Activated CD4-positive, alpha-beta memory T cell treated with anti-CD3 and anti-CD28 coated beads for 36 hours (primary cell): Measurements from ENCODE around the gene THSD8. TPM values are rescaled to one million over a fixed set of nuclear protein-coding genes. Genes with fewer than 3 reads are reported as not detected.

Source experiments
- CTCF ChIA-PET: fragments of 350-600 bp; sonication (Branson Sonifier 250); formaldehyde crosslinking; loops from one replicate; lab custom pipeline; 2021; ENCODE audit warnings: antibody characterized with exemption, inconsistent platforms; lab: Charles Lee
- POLR2A ChIA-PET: fragments of 350-600 bp; sonication (Branson Sonifier 250); formaldehyde crosslinking; loops from one replicate; lab custom pipeline; 2021; ENCODE audit warnings: antibody characterized with exemption; lab: Charles Lee
- DNase-seq: peaks from one replicate; pipeline ENCODE4 v3.0.0-alpha.2; 2020
- H3K27ac Mint-ChIP-seq: one replicate; pipeline ENCODE4 v1.8.0; 2021; ENCODE audit warnings: mixed read lengths
- H3K27me3 Mint-ChIP-seq: one replicate; pipeline ENCODE4 v1.8.0; 2021; ENCODE audit warnings: mixed read lengths
- H3K36me3 Mint-ChIP-seq: one replicate; pipeline ENCODE4 v1.8.0; 2021; ENCODE audit warnings: mixed read lengths
- H3K4me1 Mint-ChIP-seq: one replicate; pipeline ENCODE4 v1.8.0; 2021; ENCODE audit warnings: low read depth, mixed read lengths
- H3K4me3 Mint-ChIP-seq: one replicate; pipeline ENCODE4 v1.8.0; 2021; ENCODE audit warnings: mild to moderate bottlenecking, mixed read lengths
- H3K9me3 Mint-ChIP-seq: one replicate; pipeline ENCODE4 v1.8.0; 2021; ENCODE audit warnings: mixed read lengths
- intact Hi-C: fragments of 100-400 bp; cut with micrococcal nuclease; formaldehyde crosslinking; loops from one replicate; pipeline ENCODE4 v1.15.1; 2023
- total RNA-seq, 2 experiments: library from RNA; stranded (reverse); gene quantifications; one replicate each; pipeline ENCODE4 v1.2.3, GENCODE V29; 2021

THSD8 gene
- total RNA-seq, 2 experiments from 2014 or later, result 42.4 to 44.6 TPM

GRCh38 chr19:12767666-12768065, 34.2 kb upstream of the THSD8 start:
- H3K9me3 Mint-ChIP-seq, result no peaks in the 10 kb centered on the region
- peaks cover 2% of the 10 kb centered on the region for H3K36me3 Mint-ChIP-seq
- intact Hi-C loops, result loop anchor here (2.0 kb wide), 1 partner anchor 79 kb away; no protein-coding TSS in a partner anchor
- CTCF ChIA-PET, result interaction anchor here (2.4 to 15.7 kb wide), 5 partner anchors 9 to 82 kb away, joined by 17 to 636 read pairs (median 110); partner anchors contain the start of genes JUNB, MAST1, PRDX2 and RNASEH2A
- peaks cover 12% of the 10 kb centered on the region for H3K4me1 Mint-ChIP-seq
- POLR2A ChIA-PET, result interaction anchor here (0.7 kb wide), 1 partner anchor 28 kb away, joined by 5 read pairs; no protein-coding TSS in a partner anchor
- H3K27me3 Mint-ChIP-seq, result no peaks in the 10 kb centered on the region
- DNase-seq, result no peak
- no peak overlapping the region for H3K27ac Mint-ChIP-seq
- no peak overlapping the region for H3K4me3 Mint-ChIP-seq

GRCh38 chr19:12769689-12770088, 32.2 kb upstream of the THSD8 start:
- H3K36me3 Mint-ChIP-seq, result no peaks in the 10 kb centered on the region
- DNase-seq, result peak; percentile 84
- no peak overlapping the region for H3K27ac Mint-ChIP-seq
- CTCF ChIA-PET, result interaction anchor here (0.6 to 15.7 kb wide), 6 partner anchors 9 to 101 kb away, joined by 3 to 636 read pairs (median 6); partner anchors contain the start of genes JUNB, PRDX2, RNASEH2A and THSD8
- intact Hi-C loops, result no loop called here
- peaks cover 18% of the 10 kb centered on the region for H3K4me1 Mint-ChIP-seq
- POLR2A ChIA-PET, result interaction anchor here (1.2 to 2.8 kb wide), 3 partner anchors 9 to 27 kb away, joined by 3 to 17 read pairs (median 3); partner anchors contain the start of gene JUNB
- H3K27me3 Mint-ChIP-seq, result no peaks in the 10 kb centered on the region
- no peak overlapping the region for H3K4me3 Mint-ChIP-seq
- no peaks in the 10 kb centered on the region for H3K9me3 Mint-ChIP-seq

- no peaks in the 10 kb centered on the region for H3K9me3 Mint-ChIP-seq
- DNase-seq, result no peak
- CTCF ChIA-PET, result interaction anchor here (10.4 to 15.7 kb wide), 2 partner anchors 12 to 28 kb away, joined by 110 to 636 read pairs; partner anchors contain the start of genes JUNB, PRDX2, RNASEH2A and THSD8
- H3K27me3 Mint-ChIP-seq, result no peaks in the 10 kb centered on the region
- H3K4me1 Mint-ChIP-seq, result peaks cover 21% of the 10 kb centered on the region
- H3K27ac Mint-ChIP-seq, result no peak overlapping the region
- intact Hi-C loops, result no loop called here
- no peaks in the 10 kb centered on the region for H3K36me3 Mint-ChIP-seq
- no peak overlapping the region for H3K4me3 Mint-ChIP-seq
- POLR2A ChIA-PET, result interaction anchor here (0.8 to 2.8 kb wide), 2 partner anchors 21 to 28 kb away, joined by 3 to 17 read pairs; partner anchors contain the start of gene JUNB
Measured at GRCh38 chr19:12770922-12771321, 30.9 kb upstream of the THSD8 start.

DNA sequence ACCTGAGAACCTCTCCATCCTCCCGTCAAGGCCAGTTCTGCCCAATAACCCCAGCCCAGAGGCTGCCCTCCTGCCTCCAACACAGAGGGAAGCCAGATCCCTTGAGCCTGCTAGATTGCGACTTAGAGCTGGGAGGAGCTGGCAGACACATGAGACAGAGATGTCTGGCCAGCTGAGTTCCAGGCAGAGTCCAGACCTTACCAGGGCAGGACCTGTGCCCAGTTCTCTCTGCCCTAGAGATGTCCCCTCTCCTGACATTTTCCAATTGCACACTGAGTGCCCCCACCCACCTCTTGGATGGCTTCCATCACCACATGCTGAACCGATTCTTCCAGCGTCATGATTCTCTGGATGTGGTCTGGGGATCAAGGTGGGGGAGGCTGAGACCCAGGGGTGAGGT, 29.5 kb upstream of the THSD8 start:
- Mint-ChIP-seq H3K4me1 (peaks cover 23% of the 10 kb centered on the region), H3K4me3 (peak overlapping the region; percentile 20), H3K27me3 (no peaks in the 10 kb centered on the region), H3K27ac (no peak overlapping the region), H3K36me3 (no peaks in the 10 kb centered on the region), H3K9me3 (no peaks in the 10 kb centered on the region)
- POLR2A ChIA-PET, result interaction anchor here (0.7 kb wide), 1 partner anchor 24 kb away, joined by 3 read pairs; no protein-coding TSS in a partner anchor
- no peak for DNase-seq
- intact Hi-C loops, result no loop called here
- CTCF ChIA-PET, result interaction anchor here (1.3 to 10.4 kb wide), 5 partner anchors 13 to 76 kb away, joined by 3 to 372 read pairs (median 5); partner anchors contain the start of genes JUNB, PRDX2 and THSD8

- no peak for DNase-seq
- intact Hi-C loops, result no loop called here
- no peak overlapping the region for H3K4me3 Mint-ChIP-seq
- H3K27ac Mint-ChIP-seq, result no peak overlapping the region
- H3K9me3 Mint-ChIP-seq, result no peaks in the 10 kb centered on the region
- ChIA-PET CTCF (interaction anchor here (1.2 to 10.4 kb wide), 6 partner anchors 9 to 75 kb away, joined by 3 to 372 read pairs (median 5); partner anchors contain the start of genes JUNB, PRDX2 and THSD8), POLR2A (interaction anchor here (1.1 kb wide), 1 partner anchor 19 kb away, joined by 3 read pairs; no protein-coding TSS in a partner anchor)
- no peaks in the 10 kb centered on the region for H3K36me3 Mint-ChIP-seq
- no peaks in the 10 kb centered on the region for H3K27me3 Mint-ChIP-seq
- H3K4me1 Mint-ChIP-seq, result peaks cover 29% of the 10 kb centered on the region
Measured at GRCh38 chr19:12773571-12773970, 28.3 kb upstream of the THSD8 start.

GRCh38 chr19:12774588-12775555, 27.0 kb upstream of the THSD8 start, which contains the start of gene HOOK2:
Gene HOOK2 (minus strand): TSS chr19:12775552. CDS start chr19:12775449, 103 bp downstream.
- no peaks in the 10 kb centered on the region for H3K9me3 Mint-ChIP-seq
- no peak for DNase-seq
- peak within 1 kb of the TSS; percentile 71 for H3K4me3 Mint-ChIP-seq
- peak within 1 kb of the TSS; percentile 67 for H3K27ac Mint-ChIP-seq
- CTCF ChIA-PET, result interaction anchor here (0.6 to 10.4 kb wide), 7 partner anchors 8 to 139 kb away, joined by 3 to 372 read pairs (median 5); partner anchors contain the start of genes JUNB, PRDX2 and THSD8
- H3K4me1 Mint-ChIP-seq, result peaks cover 34% of the 10 kb centered on the region
- intact Hi-C loops, result loop anchor here (5.0 kb wide), 2 partner anchors 62 to 443 kb away; partner anchors contain the start of genes MAST1 and ZNF563
- POLR2A ChIA-PET, result interaction anchor here (1.4 kb wide), 1 partner anchor 16 kb away, joined by 3 read pairs; the partner anchor contains the start of gene JUNB
- no peaks in the 10 kb centered on the region for H3K27me3 Mint-ChIP-seq
- H3K36me3 Mint-ChIP-seq, result no peaks in the 10 kb centered on the region

DNA sequence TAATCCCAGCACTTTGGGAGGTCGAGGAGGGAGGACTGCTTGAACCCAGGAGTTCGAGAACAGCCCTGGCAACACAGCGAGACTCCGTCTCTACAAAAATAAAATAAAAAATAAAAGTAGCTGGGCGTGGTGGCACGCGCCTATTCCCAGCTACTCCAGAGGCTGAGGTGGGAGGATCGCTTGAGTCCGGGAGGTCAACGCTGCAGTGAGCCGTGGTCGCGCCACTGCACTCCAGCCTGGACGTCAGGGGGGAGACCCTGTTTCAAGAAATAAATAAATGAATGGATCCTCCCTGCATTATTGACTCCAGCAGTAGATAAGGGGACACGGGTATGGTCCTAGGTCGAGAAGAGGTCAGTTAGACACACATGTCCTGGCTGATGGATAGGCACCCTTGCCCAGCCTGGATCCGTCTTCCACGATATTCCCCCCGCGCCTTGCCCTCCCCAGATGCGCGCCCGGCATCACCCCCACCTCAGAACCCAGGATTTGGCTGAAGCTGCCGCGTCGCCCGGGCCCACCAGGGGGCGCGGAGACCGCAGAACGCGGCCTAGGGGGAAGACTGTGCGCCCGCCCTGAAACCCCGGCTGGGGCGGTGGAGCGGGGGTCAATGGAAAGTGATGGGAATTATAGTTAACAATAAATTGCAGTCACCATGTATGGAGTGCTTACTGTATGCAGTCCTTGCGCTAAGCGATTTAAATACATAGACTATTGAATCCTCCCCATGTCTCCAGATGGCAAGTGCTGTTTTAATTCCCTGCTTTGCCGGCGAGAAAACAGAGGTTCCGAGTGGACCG, 24.5 kb upstream of the THSD8 start:
- intact Hi-C loops, result loop anchor here (1.0 to 5.0 kb wide), 4 partner anchors 14 to 445 kb away; partner anchors contain the start of genes JUNB, MAST1 and ZNF563
- Mint-ChIP-seq H3K27ac (peak overlapping the region; percentile 87), H3K36me3 (no peaks in the 10 kb centered on the region), H3K4me3 (peak overlapping the region; percentile 76), H3K4me1 (peaks cover 40% of the 10 kb centered on the region), H3K9me3 (no peaks in the 10 kb centered on the region), H3K27me3 (no peaks in the 10 kb centered on the region)
- POLR2A ChIA-PET, result interaction anchor here (0.7 to 4.0 kb wide), 8 partner anchors 11 to 69 kb away, joined by 3 to 89 read pairs (median 7); partner anchors contain the start of genes GET3 and JUNB
- DNase-seq, result peak; percentile 87
- CTCF ChIA-PET, result interaction anchor here (0.6 to 7.8 kb wide), 12 partner anchors 8 to 114 kb away, joined by 3 to 372 read pairs (median 6); partner anchors contain the start of genes GCDH, GET3, JUNB and PRDX2

- ChIA-PET CTCF (interaction anchor here (0.6 to 7.8 kb wide), 13 partner anchors 9 to 187 kb away, joined by 3 to 372 read pairs (median 8); partner anchors contain the start of genes JUNB, PRDX2, RNASEH2A and THSD8), POLR2A (interaction anchor here (0.7 to 4.0 kb wide), 9 partner anchors 8 to 68 kb away, joined by 3 to 89 read pairs (median 4); partner anchors contain the start of genes GET3 and JUNB)
- intact Hi-C loops, result loop anchor here (1.0 to 5.0 kb wide), 3 partner anchors 13 to 446 kb away; partner anchors contain the start of genes JUNB, MAST1 and ZNF563
- peak overlapping the region; percentile 76 for H3K4me3 Mint-ChIP-seq
- peak; percentile 69 for DNase-seq
- H3K4me1 Mint-ChIP-seq, result peaks cover 40% of the 10 kb centered on the region
- H3K9me3 Mint-ChIP-seq, result no peaks in the 10 kb centered on the region
- peak overlapping the region; percentile 87 for H3K27ac Mint-ChIP-seq
- no peaks in the 10 kb centered on the region for H3K27me3 Mint-ChIP-seq
- no peaks in the 10 kb centered on the region for H3K36me3 Mint-ChIP-seq
Measured at GRCh38 chr19:12778017-12778904, 23.6 kb upstream of the THSD8 start.

DNA sequence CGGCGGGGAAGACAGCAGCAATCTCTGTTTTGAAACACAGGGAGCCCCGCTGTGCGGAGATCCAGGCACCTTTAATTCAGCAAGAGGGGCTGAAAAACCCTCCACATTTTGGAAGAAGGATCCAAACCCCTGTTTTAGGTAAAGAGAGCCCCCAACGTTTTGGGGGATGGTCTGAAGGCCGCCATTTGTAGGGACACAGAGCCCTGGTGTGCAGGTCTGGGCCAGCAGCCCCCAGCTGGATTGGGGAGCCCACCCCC, 23.0 kb upstream of the THSD8 start:
- POLR2A ChIA-PET, result interaction anchor here (1.1 to 4.0 kb wide), 6 partner anchors 9 to 56 kb away, joined by 3 to 89 read pairs (median 14); partner anchors contain the start of gene JUNB
- CTCF ChIA-PET, result interaction anchor here (0.6 to 7.8 kb wide), 10 partner anchors 9 to 187 kb away, joined by 3 to 372 read pairs (median 10); partner anchors contain the start of genes JUNB, PRDX2 and THSD8
- intact Hi-C loops, result loop anchor here (1.0 to 5.0 kb wide), 3 partner anchors 12 to 447 kb away; partner anchors contain the start of genes JUNB, MAST1 and ZNF563
- no peak for DNase-seq
- no peaks in the 10 kb centered on the region for H3K27me3 Mint-ChIP-seq
- peak overlapping the region; percentile 76 for H3K4me3 Mint-ChIP-seq
- no peaks in the 10 kb centered on the region for H3K36me3 Mint-ChIP-seq
- no peaks in the 10 kb centered on the region for H3K9me3 Mint-ChIP-seq
- H3K4me1 Mint-ChIP-seq, result peaks cover 37% of the 10 kb centered on the region
- peak overlapping the region; percentile 87 for H3K27ac Mint-ChIP-seq
